ENCODE data around the gene PNLIPRP2.

PNLIPRP2 gene

GRCh38 chr10:116636385-116636784, 15.6 kb downstream of the PNLIPRP2 start:
- H3K36me3 ChIP-seq = no peaks in the 10 kb centered on the region
- H3K9me3 ChIP-seq = no peaks in the 10 kb centered on the region
- DNase-seq = no peak

GRCh38 chr10:116636976-116637375, 16.2 kb downstream of the PNLIPRP2 start:
- Histone ChIP-seq H3K36me3 (no peaks in the 10 kb centered on the region), H3K4me3 (ENCODE audit: low read depth, low read length) (no peak overlapping the region), H3K9me3 (no peaks in the 10 kb centered on the region), H3K27me3 (no peaks in the 10 kb centered on the region), H3K4me1 (no peaks in the 10 kb centered on the region)
- no peak for TF ChIP-seq CTCF (IDR thresholded peaks at IDR 0.05; ENCODE audit: low read depth, low read length)
- DNase-seq = no peak

More at GRCh38 chr10:116636385-116636784, 15.6 kb downstream of the PNLIPRP2 start:
- TF ChIP-seq CTCF (IDR thresholded peaks at IDR 0.05; ENCODE audit: low read depth, low read length) = no peak
- no peaks in the 10 kb centered on the region for H3K27me3 ChIP-seq
- H3K4me3 ChIP-seq (ENCODE audit: low read depth, low read length) = no peak overlapping the region
- H3K4me1 ChIP-seq = no peaks in the 10 kb centered on the region

- Histone ChIP-seq H3K4me3 (ENCODE audit: low read depth, low read length) (no peak overlapping the region), H3K4me1 (no peaks in the 10 kb centered on the region), H3K27me3 (no peaks in the 10 kb centered on the region), H3K9me3 (no peaks in the 10 kb centered on the region), H3K36me3 (no peaks in the 10 kb centered on the region)
- no peak for TF ChIP-seq CTCF (IDR thresholded peaks at IDR 0.05; ENCODE audit: low read depth, low read length)
- DNase-seq = no peak
Observed at GRCh38 chr10:116637830-116638229, 17.1 kb downstream of the PNLIPRP2 start.

GRCh38 chr10:116646502-116646901, 25.7 kb downstream of the PNLIPRP2 start:
- DNase-seq = no peak
- no peak overlapping the region for H3K4me3 ChIP-seq (ENCODE audit: low read depth, low read length)
- no peaks in the 10 kb centered on the region for H3K27me3 ChIP-seq
- no peaks in the 10 kb centered on the region for H3K36me3 ChIP-seq
- TF ChIP-seq CTCF (IDR thresholded peaks at IDR 0.05; ENCODE audit: low read depth, low read length) = no peak
- H3K4me1 ChIP-seq = no peaks in the 10 kb centered on the region
- no peaks in the 10 kb centered on the region for H3K9me3 ChIP-seq

- Histone ChIP-seq H3K27me3 (no peaks in the 10 kb centered on the region), H3K9me3 (no peaks in the 10 kb centered on the region), H3K4me1 (no peaks in the 10 kb centered on the region), H3K36me3 (no peaks in the 10 kb centered on the region), H3K4me3 (ENCODE audit: low read depth, low read length) (no peak overlapping the region)
- DNase-seq = no peak
- TF ChIP-seq CTCF (IDR thresholded peaks at IDR 0.05; ENCODE audit: low read depth, low read length) = no peak
Observed at GRCh38 chr10:116648903-116649302, 28.1 kb downstream of the PNLIPRP2 start.

GRCh38 chr10:116653885-116654284, 33.1 kb downstream of the PNLIPRP2 start:
- no peaks in the 10 kb centered on the region for H3K9me3 ChIP-seq
- TF ChIP-seq CTCF (IDR thresholded peaks at IDR 0.05; ENCODE audit: low read depth, low read length) = no peak
- DNase-seq = no peak
- H3K27me3 ChIP-seq = no peaks in the 10 kb centered on the region
- no peaks in the 10 kb centered on the region for H3K36me3 ChIP-seq
- no peak overlapping the region for H3K4me3 ChIP-seq (ENCODE audit: low read depth, low read length)
- no peaks in the 10 kb centered on the region for H3K4me1 ChIP-seq
